ENCODE data around the gene CD69.

Gene CD69

DNA sequence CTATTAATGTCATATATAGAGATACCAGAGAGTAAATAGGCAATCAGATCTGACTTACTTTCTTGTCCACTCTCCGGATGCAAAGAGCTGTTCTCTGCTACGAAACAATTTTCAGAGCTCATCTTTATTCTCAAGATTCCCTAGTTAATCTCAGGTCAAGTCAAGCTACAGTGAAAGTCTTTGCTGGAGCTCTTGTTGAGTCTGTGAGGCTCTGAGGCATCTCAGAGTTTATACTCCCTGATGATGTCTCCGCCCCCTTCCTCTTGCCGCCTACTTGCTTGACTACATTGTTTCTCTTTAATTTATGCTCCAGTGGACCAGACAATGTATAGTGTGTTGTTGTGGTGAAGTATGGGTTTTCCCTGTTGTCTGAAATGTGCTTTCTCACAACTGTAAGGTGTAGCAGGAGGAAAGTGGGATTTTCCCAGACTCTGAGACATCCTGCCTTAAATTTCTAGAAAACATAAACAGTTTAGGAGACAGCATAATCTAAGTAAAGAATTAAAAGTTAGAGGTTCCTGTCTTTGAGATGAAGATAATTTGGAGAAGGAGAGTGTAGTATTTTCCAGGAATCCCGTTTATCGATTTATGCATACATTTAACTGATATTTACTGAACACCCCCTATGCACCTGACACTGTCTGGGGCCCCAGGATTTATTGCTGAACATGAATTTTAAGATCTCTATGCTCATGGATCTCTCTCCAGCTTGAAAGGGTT is at the start of gene CD69:
Gene CD69, minus strand, starts transcription at position 203 of the 720 bp plus-strand sequence. Its CDS starts 81 bp downstream, at position 122.
- in situ Hi-C loops (cut with MboI; ENCODE audit: low sequenced_read_pairs) = no loop called here

DNA sequence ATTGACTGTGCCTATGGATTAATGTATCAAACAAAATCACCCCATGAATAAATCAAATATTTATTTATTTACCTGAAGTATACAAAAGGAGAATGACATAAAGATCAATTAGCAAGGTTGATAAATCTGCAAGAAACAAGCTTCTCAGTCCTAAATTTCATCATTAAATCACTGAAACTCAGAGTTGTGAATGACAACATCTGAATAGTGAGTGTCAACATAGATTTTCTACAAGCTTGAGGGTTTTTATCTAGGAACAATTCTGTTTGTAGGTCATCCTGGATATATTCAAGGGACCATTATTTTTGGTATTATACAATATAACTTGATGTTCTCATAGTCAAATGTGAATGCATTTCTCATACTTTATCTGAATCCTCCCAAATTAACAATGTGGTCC is 49.2 kb upstream of the CD69 start:
- in situ Hi-C loops (cut with MboI; ENCODE audit: low sequenced_read_pairs) = loop anchor here (10.0 to 25.0 kb wide), 3 partner anchors 115 to 327 kb away; partner anchors contain the start of genes CLEC12B and CLEC7A

DNA sequence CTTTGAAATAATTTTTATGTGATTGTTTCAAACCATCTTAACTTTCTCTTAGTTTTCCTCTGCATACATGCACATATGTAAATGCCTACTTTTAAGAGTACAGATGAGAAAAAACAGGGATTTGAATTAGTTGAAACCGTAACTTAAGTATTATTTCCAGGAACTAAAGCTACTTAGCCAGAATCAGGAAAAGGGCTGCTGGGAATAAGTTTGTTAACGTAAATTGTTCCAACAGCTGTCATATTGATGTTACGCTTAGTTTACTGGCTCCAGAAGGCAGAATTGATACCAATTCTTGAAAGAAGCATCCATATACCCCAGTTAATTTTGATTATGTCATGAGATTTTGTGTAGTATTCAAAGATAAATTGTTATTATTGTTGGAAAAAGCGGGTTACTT is 48.6 kb upstream of the CD69 start:
- in situ Hi-C loops (cut with MboI; ENCODE audit: low sequenced_read_pairs) = loop anchor here (25.0 kb wide), 2 partner anchors 203 to 328 kb away; partner anchors contain the start of genes CLEC12B and CLEC7A

DNA sequence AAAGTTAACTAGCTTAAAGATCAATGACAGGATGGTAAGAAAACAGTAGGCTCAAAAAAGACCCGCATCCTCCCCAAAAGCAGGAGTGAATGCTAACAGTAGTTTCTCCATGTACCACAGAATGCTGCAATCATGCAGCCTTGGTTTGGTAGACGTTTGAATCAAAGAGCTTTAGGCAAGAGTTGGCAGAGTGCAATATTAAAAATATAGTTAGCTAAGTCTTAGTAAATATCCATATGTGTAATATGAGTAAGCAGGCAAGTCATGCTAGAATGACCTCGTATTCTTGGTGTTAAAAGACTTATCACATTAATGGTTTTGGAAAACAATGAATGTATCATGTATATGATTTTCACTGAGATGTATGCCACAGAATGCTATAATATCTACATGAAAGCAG is 47.8 kb upstream of the CD69 start:
- in situ Hi-C loops (cut with MboI; ENCODE audit: low sequenced_read_pairs) = loop anchor here (25.0 kb wide), 2 partner anchors 204 to 329 kb away; partner anchors contain the start of genes CLEC12B and CLEC7A

DNA sequence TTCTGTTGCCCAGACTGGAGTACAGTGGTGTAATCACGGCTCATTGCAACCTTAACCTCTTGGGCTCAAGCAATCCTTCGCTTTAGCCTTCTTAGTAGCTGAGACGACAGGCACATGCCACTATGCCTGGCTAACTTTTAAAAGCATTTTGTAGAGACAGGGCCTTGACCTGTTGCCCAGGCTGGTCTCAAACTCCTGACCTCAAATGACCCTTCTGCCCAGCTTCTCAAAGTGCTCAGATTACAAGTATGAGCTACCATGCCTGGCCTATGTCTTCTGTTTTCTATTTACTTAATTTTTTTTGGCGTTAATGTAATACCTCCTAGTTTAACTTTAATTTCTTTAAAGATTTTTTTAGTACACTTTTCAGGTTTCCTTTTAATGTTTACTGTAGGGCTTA is 46.0 kb upstream of the CD69 start:
- in situ Hi-C loops (cut with MboI; ENCODE audit: low sequenced_read_pairs) = loop anchor here (25.0 kb wide), 2 partner anchors 206 to 331 kb away; partner anchors contain the start of genes CLEC12B and CLEC7A

DNA sequence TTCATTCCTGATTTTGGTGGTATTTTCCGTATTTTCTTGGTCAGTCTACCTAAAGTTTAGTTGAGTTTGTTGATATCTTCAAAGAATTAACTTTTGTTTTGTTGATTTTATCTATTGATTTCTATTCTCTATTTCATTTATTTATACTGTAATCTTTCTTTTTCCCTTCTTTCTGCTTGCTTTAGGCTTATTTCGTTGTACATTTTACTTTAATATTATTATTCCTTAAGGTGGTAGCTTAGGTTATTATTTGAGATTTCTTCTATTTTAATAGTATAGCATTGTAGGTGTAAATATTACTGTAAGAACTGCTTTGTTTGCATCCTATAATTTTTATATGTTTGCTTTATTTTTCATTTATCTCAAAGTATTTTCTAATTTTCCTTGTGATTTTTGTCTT is 45.2 kb upstream of the CD69 start:
- in situ Hi-C loops (cut with MboI; ENCODE audit: low sequenced_read_pairs) = loop anchor here (25.0 kb wide), 2 partner anchors 206 to 331 kb away; partner anchors contain the start of genes CLEC12B and CLEC7A

DNA sequence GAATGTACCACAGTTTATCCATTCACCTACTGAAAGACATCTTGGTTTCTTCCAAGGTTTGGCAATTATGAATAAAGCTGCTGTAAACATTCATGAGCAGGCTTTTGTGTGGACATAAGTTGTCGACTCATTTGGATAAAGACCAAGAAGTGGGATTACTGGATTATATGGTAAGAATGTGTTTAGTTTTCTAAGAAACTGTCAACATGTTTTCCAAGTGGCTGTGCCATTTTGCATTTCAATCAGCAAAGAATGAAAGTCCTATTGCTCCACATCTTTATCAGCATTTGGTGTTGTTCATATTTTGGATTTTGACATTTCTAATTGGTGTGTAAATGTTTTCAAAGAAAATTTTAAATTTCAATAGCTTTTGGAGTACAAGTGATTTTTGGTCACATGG is 39.3 kb upstream of the CD69 start:
- in situ Hi-C loops (cut with MboI; ENCODE audit: low sequenced_read_pairs) = loop anchor here (25.0 kb wide), 2 partner anchors 212 to 337 kb away; partner anchors contain the start of genes CLEC12B and CLEC7A

DNA sequence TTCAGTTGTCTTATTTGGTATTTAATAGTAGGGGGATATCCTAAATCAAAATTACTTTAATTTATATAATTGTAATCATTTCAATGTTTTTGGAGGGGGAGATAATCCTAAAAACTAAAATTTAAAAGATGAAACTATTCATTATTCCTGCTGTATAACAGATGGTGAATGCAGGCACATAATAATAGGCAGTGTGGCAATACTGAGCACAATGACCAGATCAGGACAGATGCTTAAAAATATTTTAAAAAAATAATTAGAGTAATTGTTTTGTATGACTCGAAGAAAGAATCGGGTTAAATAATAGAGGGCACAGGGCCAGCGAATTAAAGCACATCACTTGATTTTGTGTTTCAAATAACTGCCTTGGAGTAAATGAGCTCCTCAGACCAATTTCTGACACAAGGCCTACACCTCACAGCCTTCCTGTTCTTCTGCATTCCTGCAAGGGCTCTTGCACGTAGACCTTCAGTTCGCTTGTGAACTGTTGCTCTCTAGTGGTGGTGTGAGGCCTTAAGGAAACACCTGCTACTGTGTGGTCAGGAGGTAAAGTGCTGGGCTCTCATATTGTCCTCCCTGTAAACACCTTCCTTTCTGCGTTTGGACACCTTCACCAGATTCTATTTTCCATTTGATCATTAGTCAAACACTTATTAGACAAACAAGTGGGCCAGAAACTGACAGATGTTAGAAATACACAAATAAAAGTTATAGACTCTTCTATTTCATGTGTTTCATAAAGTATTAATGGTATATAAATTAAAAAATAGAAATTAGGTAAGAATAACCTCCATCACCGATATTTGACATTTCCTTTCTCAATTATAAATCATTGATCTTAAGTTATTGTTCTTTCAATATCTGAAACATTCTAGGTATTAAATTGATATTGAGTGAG is 37.3 kb upstream of the CD69 start:
- in situ Hi-C loops (cut with MboI; ENCODE audit: low sequenced_read_pairs) = no loop called here

DNA sequence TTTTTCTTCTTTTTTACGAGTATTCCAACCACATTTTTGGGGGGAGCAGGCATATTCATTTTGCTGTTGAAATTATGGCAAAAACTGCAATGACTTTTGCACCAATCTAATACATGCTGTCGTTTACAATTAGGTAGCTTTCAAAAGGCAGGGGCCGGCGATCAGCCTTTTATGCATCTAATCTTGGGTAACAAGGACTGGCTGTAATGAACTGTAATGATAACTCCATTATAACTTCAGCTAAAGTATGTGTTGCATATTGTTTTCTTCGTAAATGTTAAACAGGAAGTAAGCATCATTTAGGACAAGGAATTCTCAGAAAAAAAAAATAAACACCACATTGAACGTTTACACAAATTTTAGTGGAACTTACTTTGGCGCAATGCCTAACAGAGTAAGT is 36.3 kb upstream of the CD69 start:
- in situ Hi-C loops (cut with MboI; ENCODE audit: low sequenced_read_pairs) = no loop called here

DNA sequence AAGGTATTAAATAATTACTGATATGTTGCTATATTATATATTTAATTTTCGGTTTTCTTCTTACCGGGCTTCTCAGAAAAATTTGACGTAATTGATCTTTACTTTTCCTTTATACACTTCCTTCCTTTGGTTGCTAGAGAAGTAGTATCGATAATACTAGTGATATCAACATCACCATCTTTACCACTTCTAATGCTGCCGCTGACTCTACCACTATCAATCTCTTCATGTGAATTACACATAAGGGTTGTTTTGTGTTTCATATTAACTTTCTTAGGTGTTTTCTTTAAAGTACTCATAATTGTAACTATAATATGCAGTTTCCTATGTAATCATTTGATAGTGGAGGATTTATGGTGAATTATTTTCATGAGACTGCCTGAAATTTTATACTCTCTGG is 35.6 kb upstream of the CD69 start:
- in situ Hi-C loops (cut with MboI; ENCODE audit: low sequenced_read_pairs) = no loop called here

DNA sequence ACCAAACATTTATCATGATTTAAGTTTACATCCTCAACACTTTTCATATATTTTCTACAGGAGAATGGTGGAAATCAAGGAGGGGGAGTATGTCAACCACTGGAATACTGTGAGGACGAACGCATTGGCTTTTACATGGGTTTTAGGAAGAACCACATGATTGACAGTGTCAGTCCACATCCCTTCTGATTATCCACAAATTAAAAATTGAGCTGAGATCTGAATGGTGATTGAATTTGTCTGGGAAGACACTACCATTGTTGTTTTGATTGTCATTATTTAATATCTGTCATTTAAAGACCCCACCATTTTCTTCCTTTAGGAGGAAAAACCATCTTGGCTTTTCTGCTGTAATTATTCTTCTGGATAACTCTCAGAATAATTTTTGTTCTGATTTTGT is 35.2 kb upstream of the CD69 start:
- in situ Hi-C loops (cut with MboI; ENCODE audit: low sequenced_read_pairs) = no loop called here

DNA sequence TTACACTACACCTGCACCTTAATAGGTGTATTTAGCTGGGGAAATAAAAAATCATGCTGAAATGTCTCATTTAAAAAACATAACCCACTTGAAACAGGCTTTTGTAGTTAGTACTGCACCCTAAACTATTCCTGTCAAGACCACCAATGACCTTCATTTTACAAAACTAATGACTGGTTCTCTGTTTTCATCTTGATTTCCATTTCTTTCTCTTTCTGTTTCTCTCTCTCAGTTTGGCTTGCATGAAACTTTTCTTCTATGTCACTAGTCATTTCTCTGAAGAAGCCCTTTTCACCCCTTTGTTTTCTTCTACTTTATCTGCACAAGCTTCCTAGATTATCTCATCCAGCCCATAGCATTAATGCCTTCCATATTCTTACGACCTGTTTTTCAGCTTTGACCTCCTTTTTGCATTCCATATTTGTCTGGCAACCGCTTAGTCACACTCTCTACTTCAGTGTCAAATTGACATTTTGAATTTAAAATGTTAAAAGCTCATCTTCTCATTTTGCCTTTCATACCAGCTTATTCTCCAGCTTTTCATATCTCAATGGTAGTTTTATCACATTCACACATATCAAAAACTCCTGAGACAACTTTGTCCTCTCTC is 33.9 kb upstream of the CD69 start:
- in situ Hi-C loops (cut with MboI; ENCODE audit: low sequenced_read_pairs) = no loop called here

DNA sequence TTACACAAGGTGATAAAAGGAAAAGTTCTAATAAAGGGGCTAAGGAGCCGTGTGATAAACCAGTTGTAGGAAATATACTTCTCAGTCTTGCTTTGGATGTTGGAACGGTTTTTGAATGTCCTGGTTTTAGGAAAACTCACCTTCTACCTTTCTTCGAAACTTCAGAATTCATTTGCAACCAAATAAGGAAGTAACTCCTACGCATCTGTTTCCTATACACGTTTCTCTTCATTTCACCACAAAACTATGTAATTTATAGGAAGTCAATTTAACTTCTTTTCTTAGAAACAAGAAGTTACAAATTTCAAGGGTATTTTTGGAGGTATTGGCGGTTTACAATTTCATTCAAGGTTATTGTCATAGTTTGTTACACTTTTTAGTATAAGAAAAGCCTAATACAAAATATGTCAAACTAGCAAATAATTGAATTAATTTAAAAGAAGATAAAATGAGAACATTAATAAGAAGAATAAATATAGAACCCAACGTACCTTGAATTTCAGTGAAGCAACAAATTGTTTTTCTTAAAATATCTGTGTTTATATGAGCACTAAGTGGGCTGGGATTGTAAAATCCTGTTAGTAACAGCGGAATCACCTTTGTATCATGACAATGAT is 33.2 kb upstream of the CD69 start:
- in situ Hi-C loops (cut with MboI; ENCODE audit: low sequenced_read_pairs) = no loop called here

DNA sequence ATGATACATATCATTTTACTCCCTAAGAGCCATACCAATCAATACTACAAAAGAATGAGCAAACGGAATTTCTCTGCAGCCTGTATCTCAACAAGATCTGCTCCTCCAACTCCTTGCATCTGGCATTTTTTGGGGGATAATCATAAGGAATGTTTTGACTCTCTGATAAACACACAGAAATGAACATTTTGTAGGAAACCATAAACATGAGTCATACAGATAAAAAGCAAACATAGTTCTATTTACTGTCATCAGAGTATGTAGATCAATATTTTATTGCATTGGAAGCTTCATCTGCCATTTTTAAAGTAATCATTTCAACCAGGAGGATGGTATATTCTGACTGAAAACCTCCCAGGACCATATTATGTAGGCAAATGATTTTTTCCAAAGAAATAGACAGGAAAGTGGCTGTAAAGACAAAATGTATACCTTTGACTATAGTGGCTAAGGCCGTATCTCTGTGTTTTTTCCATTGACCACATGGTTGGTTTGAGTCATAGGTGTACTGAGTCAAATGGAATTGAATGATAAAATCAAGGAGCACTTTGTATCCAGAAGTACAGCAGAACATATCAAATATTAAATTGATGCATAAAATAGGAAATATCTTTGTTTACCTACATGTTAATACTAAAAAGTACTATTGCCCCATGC is 32.4 kb upstream of the CD69 start:
- in situ Hi-C loops (cut with MboI; ENCODE audit: low sequenced_read_pairs) = no loop called here

DNA sequence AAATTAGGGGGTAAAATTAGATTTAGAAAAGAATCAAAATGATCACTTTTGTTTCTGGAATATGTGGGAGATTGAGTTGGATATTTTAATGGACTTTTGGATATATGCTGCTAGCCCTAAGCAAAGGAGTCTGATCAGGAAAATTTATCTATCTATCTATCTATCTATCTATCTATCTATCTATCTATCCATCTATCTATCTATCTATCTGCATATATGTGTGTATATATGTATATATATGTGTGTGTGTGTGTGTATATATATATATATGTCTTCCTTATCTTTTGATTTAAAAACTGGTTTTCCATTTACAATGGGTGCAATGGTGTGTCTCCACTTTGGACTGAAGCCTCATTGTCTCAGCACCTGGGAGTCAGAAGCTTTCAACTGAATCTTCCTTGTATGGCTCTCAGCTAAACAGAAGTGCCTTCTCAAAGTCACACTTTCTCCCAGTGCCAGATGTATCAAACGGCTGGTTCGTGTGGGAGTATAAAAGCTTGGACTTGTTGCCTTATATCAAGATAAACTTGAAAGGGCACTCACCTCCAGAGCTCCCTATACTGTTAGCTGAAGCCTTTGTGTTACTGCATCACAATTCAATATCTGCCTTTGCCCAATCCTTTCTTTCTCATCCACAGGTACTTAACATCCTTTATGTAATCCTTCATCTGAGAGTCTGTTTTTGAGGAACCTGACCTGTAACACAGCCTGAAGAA is 31.6 kb upstream of the CD69 start:
- in situ Hi-C loops (cut with MboI; ENCODE audit: low sequenced_read_pairs) = no loop called here

DNA sequence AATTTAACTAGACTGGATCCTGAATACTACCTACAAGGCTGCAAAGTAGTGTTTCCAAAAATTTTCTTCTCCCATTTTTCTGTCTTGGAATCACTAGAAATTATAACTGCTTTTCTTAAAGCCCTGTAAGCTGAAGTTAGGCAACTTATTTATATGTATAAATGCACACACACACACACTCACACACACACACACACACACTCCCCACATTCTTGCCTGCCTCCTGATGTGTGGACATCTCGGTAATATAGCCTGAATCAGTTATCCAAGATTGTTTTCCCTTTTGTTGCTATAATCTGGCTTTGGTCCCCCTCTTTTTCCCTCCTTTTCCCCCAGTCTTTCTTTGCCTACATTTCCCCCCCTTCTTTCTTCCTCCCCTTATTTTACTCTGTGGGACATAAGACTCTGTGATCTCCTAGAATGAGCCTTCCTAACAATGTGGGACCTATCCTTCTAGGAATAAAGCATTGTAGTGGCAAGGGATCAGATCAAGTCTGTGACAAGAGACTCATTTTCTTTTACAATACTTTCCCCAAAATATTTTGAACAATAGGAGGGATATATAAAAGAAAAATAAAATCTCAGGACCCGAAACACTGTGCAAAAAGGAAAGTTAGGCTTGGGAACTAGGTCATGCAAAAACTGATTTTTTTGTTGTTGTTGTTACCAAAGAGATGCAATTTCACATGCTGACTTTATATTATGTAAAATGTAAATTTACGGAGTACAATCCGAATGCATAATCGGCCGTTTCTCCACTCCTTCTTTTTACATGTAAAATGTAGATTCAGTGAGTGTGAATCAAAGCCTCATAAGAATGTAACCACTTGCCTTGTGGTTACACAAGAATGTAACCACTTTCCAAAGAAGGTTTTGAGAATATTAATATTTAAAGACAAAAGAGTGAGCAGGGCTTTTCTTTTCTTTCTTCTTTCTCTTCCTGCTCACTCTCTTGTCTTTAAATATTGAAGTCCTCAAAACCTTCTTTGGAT is 26.3 kb upstream of the CD69 start:
- in situ Hi-C loops (cut with MboI; ENCODE audit: low sequenced_read_pairs) = loop anchor here (5.0 kb wide), 1 partner anchor 35 kb away; no protein-coding TSS in a partner anchor

DNA sequence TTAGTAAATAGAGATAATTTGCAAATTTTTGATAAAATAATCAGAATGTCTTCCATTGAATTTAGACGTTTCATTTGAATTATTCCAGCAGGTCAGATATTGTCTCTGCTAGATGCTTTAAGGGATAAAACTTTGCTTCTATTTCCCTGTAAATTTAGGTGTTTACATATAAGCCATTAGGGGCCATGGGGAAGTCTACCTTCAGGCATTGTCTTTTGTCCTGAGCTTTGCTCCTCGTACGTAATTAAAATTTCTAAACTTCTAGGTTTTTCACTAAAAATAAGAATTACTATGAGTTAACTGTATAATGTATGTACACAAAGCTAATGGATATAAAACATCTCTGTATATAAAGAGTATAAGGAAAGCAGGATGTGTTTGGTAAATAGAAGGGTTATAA is 24.1 kb upstream of the CD69 start:
- in situ Hi-C loops (cut with MboI; ENCODE audit: low sequenced_read_pairs) = loop anchor here (5.0 kb wide), 1 partner anchor 33 kb away; no protein-coding TSS in a partner anchor

DNA sequence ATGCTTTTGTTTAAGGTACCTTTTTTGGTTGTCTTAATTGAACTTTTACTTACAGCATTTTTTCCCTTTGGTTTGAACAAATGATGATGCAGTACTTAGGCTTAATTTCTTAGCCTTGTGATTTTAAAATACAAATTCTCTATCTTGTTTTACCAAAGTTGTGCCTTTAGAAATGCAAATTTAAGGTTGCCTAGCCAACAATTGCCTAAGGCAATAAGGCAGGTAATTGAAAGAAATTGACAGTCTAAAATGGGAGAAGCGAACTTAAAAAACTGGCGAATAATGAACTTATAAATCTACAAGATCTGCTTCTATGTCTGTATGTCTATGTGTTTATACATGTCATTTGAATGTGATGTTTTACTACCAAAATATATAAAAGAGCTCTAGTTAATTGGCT is 23.6 kb upstream of the CD69 start:
- in situ Hi-C loops (cut with MboI; ENCODE audit: low sequenced_read_pairs) = no loop called here

Data from HL-60/S4 (cell line).